Mammary epithelial cell (primary cell): Measurements from ENCODE around the gene MAS1L.

Experiments
- CTCF ChIP-seq, 2 donors: IDR thresholded peaks in 1 of 2; conservative IDR thresholded peaks in 1 of 2; 2 replicates each; pipeline ENCODE4 v1.5.1; 2011 to 2012; ENCODE audit warnings: inconsistent platforms in 2 of 2, low read length in 2 of 2, mild to moderate bottlenecking in 2 of 2, control low read depth in 1 of 2, low read depth in 1 of 2; ENCODE audit not compliant: insufficient read depth in 1 of 2; ENCODE audit errors: extremely low read depth in 1 of 2
- EZH2 ChIP-seq: IDR thresholded peaks from 2 replicates; pipeline ENCODE4 v1.6.1; 2012; ENCODE audit warnings: low read length, inconsistent platforms, borderline replicate concordance

- TF ChIP-seq CTCF (conservative IDR thresholded peaks at IDR 0.05 in 1 of 2, IDR thresholded peaks at IDR 0.05 in 1 of 2; ENCODE audit: extremely low read depth in 1 of 2, insufficient read depth in 1 of 2, low read depth in 1 of 2, low read length in 2 of 2) (no peak), EZH2 (no peak)
Measured at GRCh38 chr6:29517728-29518440, 30.1 kb upstream of the MAS1L start.
